Peyer's patch (tissue), 4 donors: ENCODE measurements around the gene IGF2BP1. TPM values are rescaled to one million over a fixed set of nuclear protein-coding genes. Genes with fewer than 3 reads are reported as not detected.

ENCODE experiments used
- DNase-seq, 3 donors: peaks; one replicate each; pipeline ENCODE4 v3.0.0-alpha.2; 2017 to 2019
- H3K27ac ChIP-seq, 4 donors: fragments of 200-600 bp; sonication (generic); one replicate each; pipeline ENCODE4 v1.5.1; 2016 to 2019
- H3K27me3 ChIP-seq, 2 donors: fragments of 200-600 bp; sonication (generic); one replicate each; pipeline ENCODE4 v1.5.1; 2019
- H3K36me3 ChIP-seq, 3 donors: fragments of 200-600 bp; sonication (generic); one replicate each; pipeline ENCODE4 v1.5.1; 2016 to 2019
- H3K4me1 ChIP-seq, 4 donors: fragments of 200-600 bp; sonication (generic); one replicate each; pipeline ENCODE4 v1.5.1; 2016 to 2019
- H3K4me3 ChIP-seq, 4 donors: fragments of 200-600 bp; sonication (generic); 1 replicate in 3 of 4; 2 replicates in 1 of 4; pipeline ENCODE4 v1.5.1; 2016 to 2019; ENCODE audit warnings: mild to moderate bottlenecking in 1 of 4
- H3K9me3 ChIP-seq, 4 donors: fragments of 200-600 bp; sonication (generic); one replicate each; pipeline ENCODE4 v1.5.1; 2016 to 2019; ENCODE audit warnings: mild to moderate bottlenecking in 1 of 4
- POLR2A ChIP-seq, 2 donors: fragments of 450-650 bp; IDR thresholded peaks; one replicate each; pipeline ENCODE4 v1.5.1; 2017; ENCODE audit warnings: antibody characterized with exemption in 2 of 2, mild to moderate bottlenecking in 2 of 2, moderate library complexity in 2 of 2
- total RNA-seq, 4 donors: library from RNA; depleted of rRNA; stranded (reverse); fragments of >200 nt; gene quantifications; one replicate each; pipeline ENCODE4 v1.1.0, GENCODE V29; 2016
- TF ChIP-seq, protein P1 (sequence below), 6 experiments: fragments of 450-650 bp in 4 of 6; fragments of 200-600 bp in 2 of 6; sonication (generic) in 1 of 6; IDR thresholded peaks; one replicate each; pipeline ENCODE4 v1.5.1; 2017 to 2019; ENCODE audit warnings: antibody characterized with exemption in 6 of 6, mild to moderate bottlenecking in 3 of 6, moderate library complexity in 1 of 6

IGF2BP1 gene
- total RNA-seq, 4 donors from 2014 or later: 0.54 TPM; not detected in 3

DNA sequence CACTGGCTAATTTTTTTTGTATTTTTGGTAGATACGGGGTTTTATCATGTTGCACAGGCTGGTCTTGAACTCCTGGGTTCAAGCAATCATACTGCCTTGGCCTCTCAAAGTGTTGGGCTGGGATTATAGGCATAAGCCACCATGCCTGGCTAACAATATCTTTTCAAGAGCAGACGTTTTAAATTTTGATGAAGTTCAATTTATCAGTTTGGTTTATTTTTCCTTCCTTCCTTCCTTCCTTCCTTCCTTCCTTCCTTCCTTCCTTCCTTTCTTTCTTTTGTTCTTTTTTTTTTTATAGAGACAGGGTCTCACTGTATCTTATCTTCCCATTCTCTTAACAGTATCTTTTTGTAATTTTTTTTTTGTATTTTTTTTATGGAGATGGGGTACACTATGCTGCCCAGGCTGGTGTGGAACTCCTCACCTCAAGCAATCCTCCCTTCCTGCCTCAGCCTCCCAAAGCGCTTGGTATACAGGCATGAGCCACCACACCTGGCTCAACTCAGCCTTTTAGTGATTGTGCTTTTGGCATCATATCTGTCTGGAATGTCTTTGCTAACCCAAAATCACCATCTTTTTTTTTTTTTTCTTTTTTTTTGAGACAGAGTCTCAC lies 15.2 kb upstream of the IGF2BP1 start:
- no peak overlapping the region for H3K27ac ChIP-seq
- peaks cover 0 to 6% of the 10 kb centered on the region in 2 donors for H3K27me3 ChIP-seq
- no peak for DNase-seq
- H3K9me3 ChIP-seq: peaks cover 0 to 3% (median 0%) of the 10 kb centered on the region in 4 donors
- no peaks in the 10 kb centered on the region for H3K36me3 ChIP-seq
- no peaks in the 10 kb centered on the region for H3K4me1 ChIP-seq
- H3K4me3 ChIP-seq: no peak overlapping the region
- no peak for TF ChIP-seq POLR2A (IDR thresholded peaks at IDR 0.05)
- TF ChIP-seq, protein P1, sequence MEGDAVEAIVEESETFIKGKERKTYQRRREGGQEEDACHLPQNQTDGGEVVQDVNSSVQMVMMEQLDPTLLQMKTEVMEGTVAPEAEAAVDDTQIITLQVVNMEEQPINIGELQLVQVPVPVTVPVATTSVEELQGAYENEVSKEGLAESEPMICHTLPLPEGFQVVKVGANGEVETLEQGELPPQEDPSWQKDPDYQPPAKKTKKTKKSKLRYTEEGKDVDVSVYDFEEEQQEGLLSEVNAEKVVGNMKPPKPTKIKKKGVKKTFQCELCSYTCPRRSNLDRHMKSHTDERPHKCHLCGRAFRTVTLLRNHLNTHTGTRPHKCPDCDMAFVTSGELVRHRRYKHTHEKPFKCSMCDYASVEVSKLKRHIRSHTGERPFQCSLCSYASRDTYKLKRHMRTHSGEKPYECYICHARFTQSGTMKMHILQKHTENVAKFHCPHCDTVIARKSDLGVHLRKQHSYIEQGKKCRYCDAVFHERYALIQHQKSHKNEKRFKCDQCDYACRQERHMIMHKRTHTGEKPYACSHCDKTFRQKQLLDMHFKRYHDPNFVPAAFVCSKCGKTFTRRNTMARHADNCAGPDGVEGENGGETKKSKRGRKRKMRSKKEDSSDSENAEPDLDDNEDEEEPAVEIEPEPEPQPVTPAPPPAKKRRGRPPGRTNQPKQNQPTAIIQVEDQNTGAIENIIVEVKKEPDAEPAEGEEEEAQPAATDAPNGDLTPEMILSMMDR (IDR thresholded peaks at IDR 0.05): no peak

- TF ChIP-seq, protein P1 (IDR thresholded peaks at IDR 0.05): no peak
- Histone ChIP-seq H3K27me3 (peaks cover 0 to 12% of the 10 kb centered on the region in 2 donors), H3K9me3 (peaks cover 0 to 3% (median 0%) of the 10 kb centered on the region in 4 donors), H3K4me3 (no peak overlapping the region), H3K36me3 (no peaks in the 10 kb centered on the region), H3K4me1 (no peaks in the 10 kb centered on the region), H3K27ac (no peak overlapping the region)
- no peak for DNase-seq
Observed at GRCh38 chr17:48985436-48986245, 11.5 kb upstream of the IGF2BP1 start.

DNA sequence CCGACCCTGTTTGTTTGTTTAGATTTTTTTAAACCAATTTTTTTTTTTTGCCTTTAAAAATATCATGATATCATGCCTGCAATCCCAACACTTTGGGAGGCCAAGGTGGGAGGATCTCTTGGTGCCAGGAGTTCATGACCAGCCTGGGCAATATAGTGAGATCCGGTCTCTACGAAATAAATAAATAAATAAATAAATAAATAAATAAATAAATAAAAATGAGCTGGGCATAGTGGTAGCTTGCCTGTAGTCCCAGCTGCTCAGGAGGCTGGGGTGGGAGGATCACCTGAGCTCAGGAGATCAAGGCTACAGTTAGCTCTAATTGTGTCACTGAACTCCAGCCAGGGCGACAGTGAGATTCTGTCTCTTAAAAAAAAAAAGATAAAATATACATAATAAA lies 8.1 kb upstream of the IGF2BP1 start:
- Histone ChIP-seq H3K4me3 (no peak overlapping the region), H3K27ac (no peak overlapping the region), H3K36me3 (no peaks in the 10 kb centered on the region), H3K27me3 (peaks cover 0 to 31% of the 10 kb centered on the region in 2 donors), H3K4me1 (no peaks in the 10 kb centered on the region), H3K9me3 (no peaks in the 10 kb centered on the region)
- no peak for DNase-seq
- no peak for TF ChIP-seq POLR2A (IDR thresholded peaks at IDR 0.05)
- TF ChIP-seq, protein P1 (IDR thresholded peaks at IDR 0.05): no peak

- H3K4me3 ChIP-seq: no peak overlapping the region
- H3K9me3 ChIP-seq: no peaks in the 10 kb centered on the region
- H3K27me3 ChIP-seq: peaks cover 0 to 50% of the 10 kb centered on the region in 2 donors
- peaks cover 0 to 5% (median 2%) of the 10 kb centered on the region in 4 donors for H3K4me1 ChIP-seq
- H3K36me3 ChIP-seq: no peaks in the 10 kb centered on the region
- DNase-seq: no peak
- no peak overlapping the region for H3K27ac ChIP-seq
- TF ChIP-seq, protein P1 (IDR thresholded peaks at IDR 0.05): no peak
- no peak for TF ChIP-seq POLR2A (IDR thresholded peaks at IDR 0.05)
Observed at GRCh38 chr17:48990882-48991357, 6.3 kb upstream of the IGF2BP1 start.

DNA sequence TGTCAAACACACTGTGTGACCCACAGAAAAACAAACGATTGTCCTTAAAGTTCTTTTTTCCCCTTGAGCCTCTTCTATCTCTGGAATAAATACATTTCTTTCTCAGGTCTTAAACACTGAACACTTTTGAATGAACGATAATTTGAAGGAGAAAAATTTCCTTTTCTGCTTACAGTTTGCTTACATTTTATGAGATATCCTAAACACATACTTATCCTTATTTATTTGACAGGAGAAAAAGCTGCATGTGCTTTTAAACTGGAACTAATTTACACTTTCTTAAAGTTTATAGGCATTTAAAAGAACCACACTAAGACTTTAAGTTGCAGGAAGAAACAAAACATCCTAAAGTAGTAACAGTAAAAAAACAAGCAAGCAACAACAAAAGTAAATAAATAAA lies 4.7 kb upstream of the IGF2BP1 start:
- H3K27ac ChIP-seq: no peak overlapping the region
- peaks cover under 1 to 20% (median 9%) of the 10 kb centered on the region in 4 donors for H3K4me1 ChIP-seq
- TF ChIP-seq POLR2A (IDR thresholded peaks at IDR 0.05): no peak
- TF ChIP-seq, protein P1 (IDR thresholded peaks at IDR 0.05): no peak
- H3K27me3 ChIP-seq: peaks cover 0 to 59% of the 10 kb centered on the region in 2 donors
- no peaks in the 10 kb centered on the region for H3K36me3 ChIP-seq
- H3K9me3 ChIP-seq: no peaks in the 10 kb centered on the region
- H3K4me3 ChIP-seq: no peak overlapping the region
- DNase-seq: no peak
